ENCODE data around the gene SOCS7.

DNA sequence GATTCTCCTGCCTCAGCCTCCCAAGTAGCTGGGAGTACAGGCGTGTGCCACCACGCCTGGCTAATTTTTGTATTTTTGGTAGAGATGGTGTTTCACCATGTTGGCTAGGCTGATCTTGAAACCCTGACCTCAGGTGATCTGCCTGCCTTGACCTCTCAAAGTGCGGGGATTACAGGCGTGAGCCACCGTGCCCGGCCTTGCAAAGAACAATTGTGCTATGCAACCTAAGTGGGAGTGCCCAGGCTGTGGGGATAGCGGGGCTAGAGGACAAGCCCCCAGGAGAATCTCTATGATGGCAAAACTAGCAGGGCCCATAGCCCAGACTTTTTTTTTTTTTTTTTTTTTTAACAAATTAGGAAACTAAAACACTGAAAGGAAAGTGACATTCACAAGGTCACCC, 5.9 kb upstream of the SOCS7 start:
- TF ChIP-seq CTCF (optimal IDR thresholded peaks at IDR 0.05 in 1 of 3, IDR thresholded peaks at IDR 0.05 in 1 of 3, conservative IDR thresholded peaks at IDR 0.05 in 1 of 3; ENCODE audit: extremely low read depth in 1 of 3, insufficient read depth in 2 of 3, low read length in 3 of 3) (no peak), EZH2 (IDR thresholded peaks at IDR 0.05; ENCODE audit: low read length) (no peak)

Data from keratinocyte (primary cell).